ENCODE data around the gene DCAF6.
"Not testable (repeated sequence)": the region's sequence is repeated elsewhere in the genome, so short reads cannot be mapped to it uniquely, and the experiment has no call there.

DNA sequence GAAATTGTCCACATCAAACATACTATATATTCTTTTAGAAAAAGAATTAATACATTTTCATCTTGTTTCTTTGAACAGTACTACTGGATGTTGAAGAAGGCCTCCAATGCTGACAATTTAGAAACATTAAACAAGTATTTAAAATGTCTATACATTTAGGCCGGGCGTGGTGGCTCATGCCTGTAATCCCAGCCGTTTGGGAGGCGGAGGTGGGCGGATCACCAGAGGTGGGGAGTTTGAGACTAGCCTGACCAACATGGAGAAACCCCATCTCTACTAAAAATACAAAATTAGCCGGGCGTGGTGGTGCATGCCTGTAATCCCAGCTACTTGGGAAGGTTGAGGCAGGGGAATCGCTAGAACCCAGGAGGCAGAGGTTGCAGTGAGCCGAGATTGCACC, 7.6 kb upstream of the DCAF6 start:
- not testable (repeated sequence) for TF ChIP-seq POLR2A (IDR thresholded peaks at IDR 0.05; ENCODE audit: low read length); GATA1 (IDR thresholded peaks at IDR 0.05; ENCODE audit: low read depth, low read length)
